ENCODE results near the gene UBTD2.

- TF ChIP-seq CTCF (IDR thresholded peaks at IDR 0.05): no peak
- TF ChIP-seq EP300 (IDR thresholded peaks at IDR 0.05): no peak
- TF ChIP-seq POLR2A (IDR thresholded peaks at IDR 0.05): no peak
Measured at GRCh38 chr5:172171118-172171517, 112.4 kb downstream of the UBTD2 start.

All from tibial nerve (tissue), 4 donors.